ENCODE results near the gene MLST8. TPM values are rescaled to one million over a fixed set of nuclear protein-coding genes. Genes with fewer than 3 reads are reported as not detected.

The MLST8 gene
- total RNA-seq, 1 donor, result 24.2 TPM

DNA sequence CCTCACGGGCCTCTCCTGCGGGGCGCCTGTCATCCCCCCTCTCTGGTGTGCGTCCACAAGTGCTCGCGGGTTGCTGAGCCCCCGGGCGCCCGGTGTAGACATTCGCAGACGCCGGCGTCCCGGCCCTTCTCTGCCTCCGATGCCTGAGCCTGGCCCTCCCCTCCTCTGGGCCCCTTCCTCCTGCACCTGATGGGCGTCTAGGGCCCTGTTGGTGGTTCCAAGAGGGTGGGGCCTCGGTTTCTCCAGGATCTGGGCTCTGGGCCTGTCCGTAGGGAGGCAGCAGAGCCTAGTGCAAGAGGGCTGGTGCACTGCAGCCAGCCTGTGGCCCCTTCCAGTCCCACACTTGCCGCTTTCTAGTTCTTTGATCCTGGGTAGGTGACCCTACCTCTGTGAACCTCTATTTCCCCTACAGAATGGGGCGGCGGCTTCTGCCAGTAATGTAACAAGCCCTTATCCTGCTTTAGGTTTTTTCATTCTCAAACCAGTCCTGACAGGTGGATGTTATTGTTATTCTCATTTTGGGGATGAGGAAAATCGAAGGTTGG is 18.8 kb downstream of the MLST8 start:
- peak; percentile 76 for DNase-seq (ENCODE audit: low read depth)
- TF ChIP-seq, protein P1, sequence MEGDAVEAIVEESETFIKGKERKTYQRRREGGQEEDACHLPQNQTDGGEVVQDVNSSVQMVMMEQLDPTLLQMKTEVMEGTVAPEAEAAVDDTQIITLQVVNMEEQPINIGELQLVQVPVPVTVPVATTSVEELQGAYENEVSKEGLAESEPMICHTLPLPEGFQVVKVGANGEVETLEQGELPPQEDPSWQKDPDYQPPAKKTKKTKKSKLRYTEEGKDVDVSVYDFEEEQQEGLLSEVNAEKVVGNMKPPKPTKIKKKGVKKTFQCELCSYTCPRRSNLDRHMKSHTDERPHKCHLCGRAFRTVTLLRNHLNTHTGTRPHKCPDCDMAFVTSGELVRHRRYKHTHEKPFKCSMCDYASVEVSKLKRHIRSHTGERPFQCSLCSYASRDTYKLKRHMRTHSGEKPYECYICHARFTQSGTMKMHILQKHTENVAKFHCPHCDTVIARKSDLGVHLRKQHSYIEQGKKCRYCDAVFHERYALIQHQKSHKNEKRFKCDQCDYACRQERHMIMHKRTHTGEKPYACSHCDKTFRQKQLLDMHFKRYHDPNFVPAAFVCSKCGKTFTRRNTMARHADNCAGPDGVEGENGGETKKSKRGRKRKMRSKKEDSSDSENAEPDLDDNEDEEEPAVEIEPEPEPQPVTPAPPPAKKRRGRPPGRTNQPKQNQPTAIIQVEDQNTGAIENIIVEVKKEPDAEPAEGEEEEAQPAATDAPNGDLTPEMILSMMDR (IDR thresholded peaks at IDR 0.05; ENCODE audit: insufficient read depth, low read depth, low read length), result peak; percentile 34
- H3K4me3 ChIP-seq (ENCODE audit: low read depth, low read length), result peak overlapping the region; percentile 79

DNA sequence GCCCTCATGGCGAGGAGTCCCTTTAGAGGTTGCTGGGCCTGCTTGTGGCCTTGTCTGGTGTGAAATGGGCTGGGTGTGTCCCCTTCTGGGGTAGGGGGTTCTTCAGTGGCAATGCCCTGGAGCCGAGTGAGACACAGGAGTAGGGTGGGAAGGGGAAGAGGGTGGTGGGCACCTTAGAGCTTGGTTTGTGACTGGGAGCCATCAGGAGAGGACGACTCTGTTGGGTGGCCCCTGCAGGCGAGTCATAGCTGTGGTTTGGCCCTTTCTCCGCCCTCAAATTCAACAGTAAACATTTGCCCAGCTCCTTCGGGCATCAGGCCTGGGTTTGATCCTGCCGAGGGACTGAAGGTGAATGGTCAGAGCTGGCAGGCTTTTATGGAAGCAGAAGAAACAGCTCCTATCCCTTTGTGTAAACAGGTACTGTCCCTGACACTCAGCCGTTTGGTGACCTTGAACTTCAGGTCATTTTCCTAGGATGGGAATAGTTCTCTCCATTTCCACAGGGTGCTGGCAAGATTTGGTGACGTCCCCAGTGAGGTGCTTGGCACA is 21.1 kb downstream of the MLST8 start:
- TF ChIP-seq, protein P1 (IDR thresholded peaks at IDR 0.05; ENCODE audit: insufficient read depth, low read depth, low read length), result no peak
- H3K4me3 ChIP-seq (ENCODE audit: low read depth, low read length), result no peak overlapping the region
- peak; percentile 11 for DNase-seq (ENCODE audit: low read depth)

DNA sequence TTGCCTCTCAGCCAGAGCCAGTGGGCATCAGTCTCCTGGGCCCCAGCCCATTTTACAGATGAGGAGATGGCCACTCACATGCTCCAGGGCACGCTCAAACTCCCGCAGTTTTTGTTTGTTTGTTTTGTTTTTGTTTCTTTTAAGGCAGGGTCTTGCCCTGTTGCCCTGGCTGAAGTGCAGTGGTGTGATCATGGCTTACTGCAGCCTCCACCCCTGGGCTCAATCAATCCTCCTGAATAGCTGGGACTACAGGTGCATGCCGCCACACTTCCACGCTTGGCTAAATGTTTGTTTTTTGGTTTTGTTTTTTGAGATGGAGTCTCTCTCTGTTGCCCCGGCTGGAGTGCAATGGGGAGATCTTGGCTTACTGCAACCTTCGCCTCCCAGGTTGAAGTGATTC is 21.7 kb downstream of the MLST8 start:
- no peak for DNase-seq (ENCODE audit: low read depth)
- TF ChIP-seq, protein P1 (IDR thresholded peaks at IDR 0.05; ENCODE audit: insufficient read depth, low read depth, low read length), result no peak
- H3K4me3 ChIP-seq (ENCODE audit: low read depth, low read length), result no peak overlapping the region

DNA sequence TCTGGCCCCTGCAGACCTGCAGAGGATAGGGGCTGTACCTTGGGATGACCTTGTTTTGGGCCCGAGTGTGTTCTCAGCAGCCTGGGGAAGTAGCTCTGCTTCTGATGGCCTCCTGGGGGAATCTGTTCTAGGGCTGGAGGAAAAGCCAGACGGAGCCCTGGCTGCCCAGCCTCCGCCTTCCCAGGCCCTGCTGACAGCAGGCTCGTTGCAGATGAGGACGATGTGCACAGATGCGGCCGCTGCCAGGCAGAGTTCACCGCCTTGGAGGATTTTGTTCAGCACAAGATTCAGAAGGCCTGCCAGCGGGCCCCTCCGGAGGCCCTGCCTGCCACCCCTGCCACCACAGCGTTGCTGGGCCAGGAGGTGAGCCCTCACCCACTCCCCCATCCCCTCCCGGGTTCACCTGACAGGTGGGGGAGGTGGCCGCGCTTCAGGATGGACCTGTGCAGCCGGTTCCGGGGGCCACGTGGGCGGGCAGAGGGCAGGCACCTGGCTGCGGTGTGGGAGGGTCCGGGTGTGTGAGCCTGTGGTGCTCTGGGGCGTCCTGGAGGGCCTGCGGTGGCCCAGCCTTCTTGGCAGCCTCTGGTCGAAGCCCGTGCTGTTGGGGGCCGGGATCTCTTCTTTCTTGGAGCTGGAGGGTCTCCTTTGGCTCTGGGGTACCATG is 23.0 kb downstream of the MLST8 start:
- no peak overlapping the region for H3K4me3 ChIP-seq (ENCODE audit: low read depth, low read length)
- DNase-seq (ENCODE audit: low read depth), result no peak
- TF ChIP-seq, protein P1 (IDR thresholded peaks at IDR 0.05; ENCODE audit: insufficient read depth, low read depth, low read length), result no peak

- TF ChIP-seq, protein P1 (IDR thresholded peaks at IDR 0.05; ENCODE audit: insufficient read depth, low read depth, low read length), result no peak
- H3K4me3 ChIP-seq (ENCODE audit: low read depth, low read length), result no peak overlapping the region
- no peak for DNase-seq (ENCODE audit: low read depth)
Observed at GRCh38 chr16:2229091-2229490, 23.8 kb downstream of the MLST8 start.

- DNase-seq (ENCODE audit: low read depth), result peak; percentile 17
- TF ChIP-seq, protein P1 (IDR thresholded peaks at IDR 0.05; ENCODE audit: insufficient read depth, low read depth, low read length), result no peak
- H3K4me3 ChIP-seq (ENCODE audit: low read depth, low read length), result no peak overlapping the region
Observed at GRCh38 chr16:2229632-2230250, 24.5 kb downstream of the MLST8 start.
